NCI-H1048 (cell line): ENCODE measurements around the gene PEX3.
"Not testable (repeated sequence)": the region's sequence is repeated elsewhere in the genome, so short reads cannot be mapped to it uniquely, and the experiment has no call there.

ENCODE experiments used
- DNase-seq: peaks from one replicate; lab custom pipeline; 2025; lab: John Stamatoyannopoulos, UW

PEX3 gene

DNA sequence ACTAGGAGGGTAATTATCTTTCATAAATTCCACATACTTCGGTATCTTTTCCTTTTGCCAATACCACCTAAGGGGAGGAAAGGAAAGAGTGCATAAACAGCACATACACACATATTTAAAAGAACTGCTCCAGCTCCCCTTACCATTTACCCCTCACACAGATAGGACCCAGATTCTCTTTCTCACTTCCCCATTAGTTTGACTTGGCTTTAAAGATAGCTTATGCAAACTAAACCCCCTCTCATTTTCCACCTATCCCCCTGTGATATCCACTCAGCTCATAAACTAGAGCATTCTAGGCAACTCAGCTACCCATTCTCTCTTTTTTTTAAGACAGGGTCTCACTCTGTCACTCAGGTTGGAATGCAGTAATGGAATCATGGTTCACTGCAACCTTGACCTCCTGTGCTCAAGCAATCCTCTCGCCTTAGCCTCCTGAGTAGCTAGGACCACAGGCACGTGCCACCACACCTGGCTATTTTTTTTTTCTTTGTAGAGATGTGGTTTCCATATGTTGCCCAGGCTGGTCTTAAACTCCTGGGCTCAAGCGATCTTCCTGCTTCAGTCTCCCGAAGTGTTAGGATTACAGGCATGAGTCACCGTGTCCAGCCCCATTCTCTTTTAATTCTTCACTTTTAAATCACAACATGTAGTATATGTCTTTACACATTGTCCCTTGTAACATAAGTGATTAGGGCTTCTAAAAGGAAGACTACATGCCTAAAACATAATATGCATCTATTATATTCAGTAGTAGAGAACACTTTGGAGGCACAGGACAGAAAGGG, 56.9 kb downstream of the PEX3 start:
- no peak for DNase-seq

DNA sequence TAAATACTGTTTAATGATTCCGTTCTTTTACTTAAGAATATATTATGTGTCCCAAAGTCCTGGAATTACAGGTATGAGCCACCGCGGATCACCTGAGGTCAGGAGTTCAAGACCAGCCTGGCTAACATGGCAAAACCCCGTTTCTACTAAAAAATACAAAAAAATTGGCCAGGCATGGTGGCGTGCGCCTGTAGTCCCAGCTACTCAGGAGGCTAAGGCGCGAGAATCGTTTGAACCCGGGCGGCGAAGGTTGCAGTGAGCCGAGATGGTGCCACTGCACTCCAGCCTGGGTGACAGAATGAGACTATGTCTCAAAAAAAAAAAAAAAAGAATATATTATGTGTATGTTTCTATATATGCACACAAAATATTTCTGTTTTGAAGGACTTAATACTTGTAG, 59.7 kb downstream of the PEX3 start:
- not testable (repeated sequence) for DNase-seq

DNA sequence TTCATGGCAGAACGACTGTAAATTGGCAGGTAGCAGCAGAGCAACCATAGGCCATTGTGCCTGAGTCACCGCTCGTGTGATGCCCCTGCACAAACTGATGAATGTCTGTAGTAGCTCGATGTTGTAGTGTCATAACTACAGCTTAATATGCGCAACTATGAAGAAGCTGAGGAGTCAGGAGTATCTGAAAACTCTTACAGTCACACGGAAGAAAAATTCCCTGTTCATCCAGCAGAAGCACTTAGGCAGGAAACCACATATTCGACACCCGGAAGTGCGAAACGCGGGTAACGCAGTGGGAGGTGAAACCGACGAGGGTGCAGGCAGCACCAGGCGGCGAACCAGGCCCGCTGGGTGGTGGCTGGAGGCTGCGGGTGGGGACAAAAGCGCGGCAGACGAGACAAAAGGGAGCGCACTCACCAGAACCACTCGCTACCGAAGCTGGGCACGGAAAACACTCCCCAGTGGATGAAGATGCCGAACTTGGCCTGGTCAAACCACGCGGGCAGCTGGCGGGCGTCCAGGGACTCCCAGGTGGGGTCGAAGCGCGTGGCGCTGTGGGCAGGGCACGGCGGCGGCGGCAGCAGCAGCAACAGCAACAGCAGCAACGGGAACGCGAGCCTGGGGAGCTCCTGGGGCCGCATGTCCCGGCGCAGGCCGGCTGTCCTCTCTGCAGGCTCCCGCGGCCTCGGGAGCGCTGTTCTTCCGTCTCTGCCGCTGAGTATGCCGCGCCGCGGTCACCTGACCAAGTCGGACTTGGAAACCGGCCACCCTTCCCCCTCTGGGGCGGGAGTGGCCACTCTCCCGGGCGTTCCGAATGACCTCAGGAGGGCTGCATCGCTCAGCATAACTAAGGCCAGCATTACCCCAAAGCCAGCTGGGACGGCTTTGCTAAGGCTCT, 60.6 kb downstream of the PEX3 start, which contains the start of gene FUCA2:
Gene FUCA2, minus strand, starts transcription at position 730 of the 901 bp plus-strand sequence. Its CDS starts 86 bp downstream, at position 644.
- DNase-seq, result no peak

DNA sequence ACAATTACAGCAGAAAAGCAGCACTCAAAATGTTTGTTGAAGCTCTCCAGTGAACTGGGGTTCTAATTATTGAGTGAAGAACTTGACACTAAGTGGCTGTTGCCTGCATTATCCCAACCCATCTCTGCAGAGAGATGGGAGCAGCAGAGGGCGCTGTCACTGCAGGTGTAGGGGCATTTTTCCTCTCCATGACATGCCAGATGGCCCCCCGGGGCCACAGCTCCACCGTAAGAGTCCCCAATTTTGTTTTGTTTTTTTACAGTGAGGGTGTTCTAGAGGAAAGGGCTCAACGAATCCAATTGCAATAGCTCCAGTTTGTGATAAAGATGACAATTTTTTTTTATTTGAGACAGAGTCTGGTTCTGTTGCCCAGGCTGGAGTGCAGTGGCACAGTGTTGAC, 62.8 kb downstream of the PEX3 start:
- no peak for DNase-seq

DNA sequence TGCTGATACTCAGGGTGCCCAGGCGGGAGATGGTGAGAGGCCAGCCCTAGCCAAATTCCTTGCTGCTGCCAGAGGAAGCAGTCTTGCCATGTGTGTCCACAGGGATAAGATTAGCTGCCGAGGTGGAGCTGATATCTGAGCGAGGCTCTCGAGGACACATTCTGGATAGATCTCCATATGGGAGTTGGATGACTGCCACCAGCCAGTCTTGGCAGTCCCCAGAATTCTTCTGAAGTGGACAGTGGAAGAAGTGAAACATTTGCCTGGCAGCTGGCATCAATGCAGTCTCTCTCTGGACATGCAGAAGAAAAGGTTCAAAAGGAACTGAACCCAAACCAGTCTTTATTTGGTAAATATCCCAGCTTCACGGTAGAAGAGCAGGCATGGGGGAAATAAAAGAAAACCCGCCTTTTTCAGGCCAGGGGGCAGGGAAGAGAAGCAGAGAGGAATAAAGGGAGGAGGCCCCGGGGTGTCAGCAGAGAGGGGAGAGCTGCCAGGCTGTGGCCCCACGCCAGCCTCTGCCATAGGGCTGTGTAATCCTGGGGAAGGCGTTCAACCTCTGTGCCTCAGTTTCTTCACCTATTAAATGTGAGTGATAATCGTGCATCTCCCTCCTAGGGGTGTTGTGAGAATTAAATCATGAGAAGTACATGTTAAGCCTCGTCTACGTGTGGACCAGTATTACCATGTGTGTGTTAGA, 64.6 kb downstream of the PEX3 start:
- no peak for DNase-seq

DNA sequence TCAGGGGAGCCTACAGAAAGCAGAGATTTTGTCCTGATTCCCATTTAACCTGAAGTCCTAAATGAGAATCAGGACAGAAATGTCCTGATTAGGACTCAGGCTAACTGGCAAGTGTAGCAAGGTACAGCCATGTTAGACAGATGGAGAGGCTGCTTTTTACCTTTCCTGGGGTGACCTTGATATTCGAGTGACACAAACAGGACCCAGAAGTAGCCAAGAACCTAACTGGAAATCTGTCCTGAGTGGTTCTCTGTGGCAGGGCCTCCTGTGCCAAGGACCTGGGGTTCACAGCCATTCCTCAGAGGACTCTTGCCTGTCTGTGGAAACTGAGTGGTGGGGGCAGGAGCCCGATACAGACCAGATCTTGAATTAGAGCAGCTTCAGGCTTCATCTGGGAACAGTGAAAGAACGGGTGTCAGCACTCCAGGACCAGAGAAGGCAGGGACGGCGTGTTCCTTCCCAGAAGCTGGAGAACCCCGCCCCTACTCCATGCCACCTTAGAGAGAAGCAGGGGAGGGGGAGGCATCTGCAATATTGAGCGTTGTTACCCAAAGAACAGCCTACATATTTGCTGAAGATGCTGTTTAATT, 65.3 kb downstream of the PEX3 start:
- DNase-seq, result no peak

DNA sequence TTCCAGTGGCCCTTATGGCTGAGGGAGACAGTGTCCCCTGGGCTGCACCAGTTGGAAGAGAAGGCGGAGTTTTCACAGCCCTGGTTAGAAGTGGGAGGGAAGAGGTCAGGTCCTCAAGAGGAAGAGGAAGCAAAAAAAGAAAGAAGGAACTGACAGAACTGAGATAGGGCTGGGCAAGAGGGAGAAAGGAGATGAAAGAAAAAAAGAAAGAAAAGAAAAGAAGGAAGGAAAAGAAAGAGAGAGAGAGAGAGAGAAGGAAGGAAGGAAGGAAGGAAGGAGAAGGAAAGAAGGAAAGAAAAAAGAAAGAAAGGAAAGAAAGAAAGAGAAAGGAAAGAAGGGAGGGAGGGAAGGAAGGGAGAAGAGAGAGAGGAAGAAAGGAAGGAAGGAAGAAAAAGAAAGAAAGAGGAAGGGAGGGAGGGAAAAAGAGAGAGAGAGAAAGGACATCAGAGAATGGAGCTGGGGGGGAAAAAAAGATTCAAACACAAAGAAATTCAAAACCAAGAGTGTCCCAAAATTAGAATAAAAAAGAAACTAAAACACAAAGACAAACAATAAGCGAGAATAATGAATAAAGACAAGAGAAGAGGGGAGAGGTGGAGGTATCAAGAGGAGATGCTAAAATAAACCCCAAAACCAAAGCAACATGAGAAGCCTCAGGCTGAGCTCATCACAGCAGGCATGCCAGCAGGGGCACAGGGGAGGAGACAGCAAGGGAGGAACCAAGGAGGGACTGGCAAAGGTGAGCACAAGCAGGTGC, 66.3 kb downstream of the PEX3 start:
- DNase-seq, result no peak

DNA sequence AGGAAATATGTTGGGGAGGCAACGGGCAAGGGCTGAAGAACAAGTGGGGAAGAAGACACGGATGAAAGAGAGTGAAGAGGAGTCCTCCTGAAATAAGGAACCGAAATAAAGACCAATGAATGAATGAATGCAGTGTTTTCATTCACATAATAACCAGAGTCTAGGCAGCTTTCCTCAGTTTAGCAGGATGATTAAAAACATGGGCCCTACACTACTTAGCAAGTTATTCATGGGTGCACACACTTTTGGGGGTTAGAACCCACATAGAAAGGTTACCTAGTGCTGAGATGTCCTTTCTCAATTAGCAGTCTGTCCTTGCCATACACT, 66.8 kb downstream of the PEX3 start:
- no peak for DNase-seq

DNA sequence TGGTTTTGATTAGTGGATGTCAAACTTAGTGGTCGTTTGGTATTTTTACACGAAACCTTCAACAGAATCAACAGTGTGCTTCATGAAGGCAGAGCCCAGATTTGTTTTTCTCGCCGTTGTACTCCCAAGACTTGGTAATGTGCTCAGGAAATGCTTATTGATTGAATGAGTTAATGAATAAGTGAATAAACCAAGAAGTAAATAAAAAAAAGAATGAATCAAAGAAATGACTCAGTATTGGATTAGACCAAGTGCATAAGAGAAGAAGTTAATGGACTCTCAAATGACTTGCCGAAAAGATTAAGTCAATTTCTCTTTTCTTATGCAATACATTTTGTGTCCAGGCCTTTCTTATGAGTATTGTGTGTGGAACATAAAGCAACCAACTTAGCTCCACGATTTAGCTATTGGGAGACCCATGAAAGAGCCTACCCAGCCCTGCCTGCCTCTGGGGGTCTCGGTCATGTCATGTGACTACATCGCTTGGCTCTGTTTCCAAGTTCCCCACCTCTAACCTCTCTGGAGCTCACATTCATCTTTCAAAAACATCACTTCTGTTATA, 71.5 kb downstream of the PEX3 start:
- DNase-seq, result no peak

DNA sequence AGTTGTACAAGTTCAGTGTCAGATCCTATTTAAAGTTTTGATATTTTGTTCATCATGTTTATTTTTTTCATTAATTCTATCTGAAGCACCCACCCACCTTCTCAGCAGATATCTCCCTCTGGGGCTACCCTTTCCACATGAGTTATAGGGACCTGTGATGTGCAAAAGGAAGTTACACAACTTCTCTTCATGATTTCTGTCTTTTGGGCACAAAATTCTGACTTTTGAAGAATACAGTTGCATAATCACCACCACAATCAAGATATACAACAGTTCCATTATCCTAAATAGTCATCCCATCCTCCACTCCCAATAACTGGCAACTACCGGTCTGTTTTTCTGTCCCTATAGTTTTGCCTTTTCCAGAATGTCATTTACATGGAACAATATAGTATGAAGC, 74.8 kb downstream of the PEX3 start:
- DNase-seq, result no peak

DNA sequence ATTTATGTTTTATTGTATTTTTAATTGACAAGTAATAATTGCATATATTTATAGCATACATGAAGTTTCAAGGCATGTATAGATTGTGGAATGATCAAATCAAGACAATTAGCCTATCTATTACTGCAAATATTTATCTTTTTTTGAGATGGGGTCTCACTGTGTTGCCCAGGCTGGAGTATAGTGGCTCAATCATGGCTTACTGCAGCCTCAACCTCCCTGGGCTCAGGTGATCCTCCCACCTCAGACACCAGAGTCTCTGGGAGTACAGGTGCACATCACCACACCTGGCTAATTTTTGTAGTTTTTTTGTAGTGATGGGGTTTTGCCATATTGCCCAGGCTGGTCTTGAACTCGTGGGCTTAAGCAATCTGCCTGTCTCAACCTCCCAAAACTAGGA, 77.1 kb downstream of the PEX3 start:
- DNase-seq, result no peak

DNA sequence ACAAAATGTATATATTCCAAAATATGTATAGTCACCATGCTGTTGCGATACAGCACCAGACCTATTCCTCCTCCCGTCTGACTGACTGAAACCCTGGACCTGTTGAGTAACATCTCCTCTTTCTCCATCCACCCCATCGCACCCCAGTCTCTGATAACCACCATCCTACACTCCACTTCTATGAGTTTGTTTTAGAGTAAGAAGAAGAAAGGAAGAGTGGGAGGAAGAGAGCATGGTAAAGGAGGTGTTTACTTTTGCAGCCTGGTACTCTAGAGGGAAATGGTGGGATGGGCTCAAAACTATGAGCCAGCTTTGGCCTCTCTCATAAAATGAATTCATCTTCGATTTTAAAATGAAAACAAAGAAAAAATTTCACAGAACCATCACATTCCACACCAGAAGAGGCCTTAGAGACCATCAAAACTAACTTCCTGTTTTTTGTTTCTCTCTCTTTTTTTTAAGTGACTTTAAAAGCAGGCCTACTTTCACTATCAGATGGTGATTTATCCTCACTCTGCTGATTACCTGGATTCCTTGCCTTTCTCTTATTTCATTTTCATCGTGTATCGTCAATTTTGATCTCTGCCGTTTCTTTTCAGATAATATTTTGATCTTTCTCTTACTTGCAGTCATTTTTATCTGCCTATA, 77.7 kb downstream of the PEX3 start:
- DNase-seq, result no peak

DNA sequence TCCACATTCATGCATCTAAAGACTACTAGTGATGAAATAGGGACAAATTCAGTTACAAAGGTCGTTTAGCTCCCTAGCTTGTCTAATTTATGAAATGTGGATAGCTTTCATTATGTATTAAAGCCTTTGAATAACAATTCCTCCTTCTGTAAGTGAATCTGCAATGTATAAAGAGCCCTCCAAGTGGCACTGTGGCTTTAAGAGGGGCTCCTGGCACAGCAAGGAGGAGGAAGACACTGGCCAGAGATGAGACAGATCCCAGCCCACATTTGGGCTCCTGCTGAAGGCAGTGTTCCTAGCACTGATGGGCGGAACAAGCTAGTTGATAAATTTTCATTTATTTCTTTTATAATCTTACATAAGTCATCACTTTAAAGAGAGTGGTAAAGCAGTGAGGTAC, 78.5 kb downstream of the PEX3 start:
- DNase-seq, result no peak

DNA sequence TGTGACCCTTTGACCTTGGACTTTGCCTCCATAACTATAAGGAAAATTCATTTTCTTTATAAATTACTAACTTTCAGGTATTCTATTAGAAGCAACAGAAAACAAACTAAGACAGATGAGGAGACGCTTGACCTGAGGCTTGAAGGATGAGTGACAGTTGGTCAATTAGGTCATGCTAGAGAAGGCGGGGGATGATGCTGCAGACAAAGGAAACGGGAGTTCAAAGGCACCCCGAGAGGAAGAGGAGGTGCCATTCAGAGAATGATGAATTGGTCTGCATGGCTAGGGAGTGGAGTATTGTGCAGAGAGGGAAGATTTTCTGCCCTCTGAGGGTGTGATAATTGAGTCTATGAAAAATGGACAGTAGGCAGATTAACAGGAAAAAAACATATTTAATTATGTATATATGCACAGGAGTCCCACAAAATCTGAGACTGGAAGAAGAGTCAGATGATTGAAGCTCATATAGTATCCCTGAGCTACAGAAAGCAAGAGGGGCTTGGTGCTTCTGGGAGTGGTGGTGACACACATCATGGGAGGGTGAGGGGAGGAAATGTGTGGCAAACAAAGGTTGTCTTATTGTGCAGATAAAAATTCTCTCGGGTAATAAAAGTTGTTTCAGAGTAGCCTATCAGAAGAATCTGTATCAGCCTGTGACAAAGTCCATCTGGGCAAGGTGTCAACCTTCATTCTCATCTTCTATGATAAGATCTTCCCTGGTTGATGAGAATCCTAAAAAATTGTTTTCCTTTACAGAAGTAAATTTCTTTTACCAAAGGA, 81.3 kb downstream of the PEX3 start:
- no peak for DNase-seq

DNA sequence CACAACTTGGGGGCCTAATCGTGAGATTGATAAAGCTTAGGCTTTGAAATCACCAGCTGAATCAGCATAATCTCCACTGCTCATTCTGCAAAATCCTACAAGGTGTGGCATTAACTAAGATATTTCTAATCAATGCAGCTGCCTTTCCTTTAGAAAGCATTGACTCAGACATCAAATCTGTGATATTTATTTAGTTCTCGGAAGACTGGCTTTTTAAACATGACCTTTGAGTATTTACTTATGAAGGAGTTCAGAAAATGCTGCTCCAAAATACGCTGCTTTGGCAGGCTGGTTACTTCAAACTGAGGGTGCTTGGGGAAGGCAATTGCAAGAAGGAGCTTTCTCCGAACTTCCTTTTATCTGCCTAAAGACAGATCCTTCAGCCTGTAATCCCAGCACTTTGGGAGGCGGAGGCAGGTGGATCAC, 84.6 kb downstream of the PEX3 start:
- no peak for DNase-seq

DNA sequence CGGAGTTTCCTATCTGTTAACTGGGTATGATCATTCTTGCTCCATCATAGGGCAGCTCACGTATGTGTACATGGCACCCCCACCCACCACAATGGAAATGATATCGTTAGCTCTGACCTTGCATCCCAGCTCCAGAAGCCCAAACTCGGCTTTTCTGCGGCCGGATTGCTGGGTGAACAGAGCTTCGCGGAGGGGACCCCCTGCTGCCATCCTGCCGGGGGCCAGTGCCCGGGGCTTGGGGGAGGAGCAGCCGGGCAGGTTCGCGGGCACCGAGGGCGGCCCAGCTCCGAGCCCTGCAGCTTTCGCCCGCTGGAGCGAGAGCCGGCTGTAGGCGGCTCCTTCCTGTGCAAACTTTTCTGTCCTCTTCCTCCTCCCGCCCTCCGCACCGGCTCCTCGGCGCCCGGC, 85.9 kb downstream of the PEX3 start:
- DNase-seq, result no peak

DNA sequence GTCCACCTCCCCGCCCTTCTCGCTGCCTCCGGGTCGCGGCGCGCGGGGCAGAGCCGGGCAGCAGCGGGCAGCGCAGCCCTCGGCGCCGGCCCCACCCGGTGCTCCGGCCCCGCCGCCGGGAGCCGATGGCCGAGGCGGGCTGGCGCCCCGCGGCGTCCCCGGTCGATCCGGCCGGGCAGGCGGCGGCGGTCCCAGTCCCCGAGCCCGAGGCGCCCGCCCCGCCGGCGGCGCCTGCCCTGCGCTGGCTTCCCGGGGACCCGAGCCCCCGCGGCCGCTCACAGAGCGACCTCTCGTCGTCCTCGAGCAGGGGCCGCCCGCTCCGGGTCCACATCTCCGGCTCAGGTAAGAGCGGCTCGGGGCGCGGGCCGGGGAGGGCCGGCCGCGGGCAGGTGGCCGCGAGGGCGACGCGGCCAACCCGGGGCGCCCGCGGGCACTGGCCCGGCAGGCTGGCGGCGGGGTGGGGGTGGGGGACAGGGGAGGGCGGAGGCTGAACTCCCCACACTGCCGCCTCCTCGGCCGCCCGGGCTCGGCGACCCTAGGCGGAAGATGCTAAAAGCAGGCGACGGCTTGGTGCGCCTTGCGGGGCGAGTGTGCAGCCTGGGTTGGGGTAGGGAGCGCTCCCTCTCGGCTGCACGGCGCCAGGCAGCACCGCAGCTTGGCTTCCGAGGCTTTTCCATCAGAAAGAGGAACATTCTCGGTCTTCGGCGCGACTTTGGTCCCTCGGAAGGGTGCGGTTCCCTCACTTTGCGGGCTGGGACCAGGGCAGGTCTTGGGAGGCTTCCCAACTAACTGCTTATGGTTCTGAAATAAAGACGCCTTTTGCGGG, 86.5 kb downstream of the PEX3 start:
- no peak for DNase-seq

DNA sequence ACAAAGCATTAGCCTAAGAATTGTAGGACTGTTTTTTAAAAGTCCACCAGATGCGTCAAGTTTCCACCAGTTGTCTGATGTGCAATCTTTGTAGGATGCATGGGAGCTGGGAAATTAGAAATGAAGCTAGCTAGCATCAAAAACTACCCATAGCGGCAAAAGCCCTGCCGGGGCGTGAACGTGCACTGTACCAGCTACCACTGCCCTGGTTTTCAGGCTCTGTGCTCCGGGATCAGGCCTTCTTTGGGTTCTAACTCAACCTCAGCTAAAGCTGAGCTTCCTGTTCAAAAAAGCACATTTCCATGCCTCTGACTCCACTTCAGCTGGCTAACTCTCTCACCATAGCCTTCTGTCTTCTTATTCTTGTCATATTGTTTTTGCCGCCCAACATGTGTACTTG, 87.8 kb downstream of the PEX3 start:
- DNase-seq, result no peak

DNA sequence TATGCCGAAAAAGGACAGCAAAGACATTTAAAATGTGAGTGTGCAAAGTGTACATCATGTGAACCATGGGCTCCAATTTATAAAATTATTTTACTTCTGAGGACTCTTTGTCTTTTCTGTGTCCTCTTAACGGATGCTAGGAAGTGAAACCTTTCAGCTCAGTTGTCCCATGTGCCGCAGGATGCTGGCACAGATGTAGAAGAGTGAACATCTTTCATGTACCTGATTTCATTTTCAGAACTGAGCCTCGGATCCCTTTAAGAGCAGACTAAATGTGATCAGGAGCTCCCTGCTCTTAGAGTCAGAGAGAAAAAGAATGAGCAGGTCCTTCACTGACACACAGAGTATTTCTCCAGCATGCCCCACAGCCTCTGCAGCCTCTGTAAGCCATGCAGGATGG, 88.5 kb downstream of the PEX3 start:
- no peak for DNase-seq
